Mucosa of rectum (tissue), 2 donors: ENCODE results near the gene CBY3.
"Not testable (repeated sequence)": the region's sequence is repeated elsewhere in the genome, so short reads cannot be mapped to it uniquely, and the experiment has no call there.

Source experiments
- H3K27ac ChIP-seq, 2 donors: one replicate each; pipeline ENCODE4 v1.7.0; 2013; ENCODE audit warnings: inconsistent platforms in 2 of 2, low read depth in 2 of 2, low read length in 2 of 2
- H3K27me3 ChIP-seq, 2 donors: one replicate each; pipeline ENCODE4 v1.7.0; 2013; ENCODE audit warnings: low read length in 2 of 2; ENCODE audit not compliant: control insufficient read depth in 2 of 2, insufficient read depth in 2 of 2
- H3K36me3 ChIP-seq, 2 donors: one replicate each; pipeline ENCODE4 v1.7.0; 2013; ENCODE audit warnings: low read length in 2 of 2; ENCODE audit not compliant: control insufficient read depth in 2 of 2, insufficient read depth in 2 of 2
- H3K4me1 ChIP-seq, 2 donors: one replicate each; pipeline ENCODE4 v1.7.0; 2013; ENCODE audit warnings: low read length in 2 of 2, mild to moderate bottlenecking in 1 of 2; ENCODE audit not compliant: control insufficient read depth in 2 of 2, insufficient read depth in 2 of 2
- H3K4me3 ChIP-seq, 2 donors: one replicate each; pipeline ENCODE4 v1.7.0; 2013; ENCODE audit warnings: low read length in 2 of 2
- H3K9ac ChIP-seq, 2 donors: one replicate each; pipeline ENCODE4 v1.7.0; 2013; ENCODE audit warnings: low read length in 2 of 2, low read depth in 1 of 2, mild to moderate bottlenecking in 1 of 2
- H3K9me3 ChIP-seq, 2 donors: one replicate each; pipeline ENCODE4 v1.7.0; 2013; ENCODE audit warnings: low read length in 2 of 2; ENCODE audit not compliant: control insufficient read depth in 2 of 2
- donor health status: healthy.
- donor health status: Normal muscosa, but diverticular disease.

CBY3 gene

GRCh38 chr5:179678223-179679013 lies 2.4 kb downstream of the CBY3 start:
- H3K27ac ChIP-seq: peak overlapping the region; percentile 89 to 98
- H3K36me3 ChIP-seq: no peaks in the 10 kb centered on the region
- peak overlapping the region; percentile 88 to 93 for H3K4me3 ChIP-seq
- no peaks in the 10 kb centered on the region for H3K27me3 ChIP-seq
- no peaks in the 10 kb centered on the region for H3K9me3 ChIP-seq
- H3K4me1 ChIP-seq: peaks cover 15 to 20% of the 10 kb centered on the region in 2 donors
- H3K9ac ChIP-seq: peak overlapping the region; percentile 90 to 97

- no peaks in the 10 kb centered on the region for H3K27me3 ChIP-seq
- no peak overlapping the region for H3K27ac ChIP-seq
- no peak overlapping the region for H3K9ac ChIP-seq
- no peak overlapping the region for H3K4me3 ChIP-seq
- peaks cover 0 to 8% of the 10 kb centered on the region in 2 donors for H3K36me3 ChIP-seq
- no peaks in the 10 kb centered on the region for H3K9me3 ChIP-seq
- H3K4me1 ChIP-seq: no peaks in the 10 kb centered on the region
Measured at GRCh38 chr5:179668391-179668790, 12.4 kb downstream of the CBY3 start.

- H3K4me3 ChIP-seq, H3K27ac ChIP-seq, H3K27me3 ChIP-seq, H3K9me3 ChIP-seq, H3K9ac ChIP-seq, H3K36me3 ChIP-seq, H3K4me1 ChIP-seq: not testable (repeated sequence)
Measured at GRCh38 chr5:179661647-179662046, 19.2 kb downstream of the CBY3 start.

GRCh38 chr5:179658179-179658856 lies 22.5 kb downstream of the CBY3 start:
- peak overlapping the region; percentile 43 to 47 for H3K9ac ChIP-seq
- not testable (repeated sequence) for H3K36me3 ChIP-seq, H3K27me3 ChIP-seq, H3K27ac ChIP-seq, H3K9me3 ChIP-seq, H3K4me1 ChIP-seq
- H3K4me3 ChIP-seq: peak overlapping the region; percentile 44 to 83

- H3K4me1 ChIP-seq, H3K9me3 ChIP-seq, H3K27me3 ChIP-seq, H3K9ac ChIP-seq, H3K27ac ChIP-seq, H3K36me3 ChIP-seq: not testable (repeated sequence)
- peak overlapping the region in 1 of 2 donors; percentile 52 for H3K4me3 ChIP-seq
Measured at GRCh38 chr5:179657302-179658178, 23.3 kb downstream of the CBY3 start.

GRCh38 chr5:179653135-179653534 lies 27.7 kb downstream of the CBY3 start:
- H3K9ac ChIP-seq, H3K27ac ChIP-seq, H3K4me1 ChIP-seq, H3K27me3 ChIP-seq, H3K4me3 ChIP-seq, H3K9me3 ChIP-seq, H3K36me3 ChIP-seq: not testable (repeated sequence)

GRCh38 chr5:179650245-179650644 lies 30.6 kb downstream of the CBY3 start:
- H3K4me3 ChIP-seq, H3K36me3 ChIP-seq, H3K27me3 ChIP-seq, H3K9me3 ChIP-seq, H3K4me1 ChIP-seq, H3K9ac ChIP-seq, H3K27ac ChIP-seq: not testable (repeated sequence)

- not testable (repeated sequence) for H3K9me3 ChIP-seq, H3K27ac ChIP-seq, H3K9ac ChIP-seq, H3K4me1 ChIP-seq, H3K27me3 ChIP-seq, H3K36me3 ChIP-seq, H3K4me3 ChIP-seq
Measured at GRCh38 chr5:179649166-179649703, 31.6 kb downstream of the CBY3 start.

GRCh38 chr5:179648410-179648809 lies 32.4 kb downstream of the CBY3 start:
- Histone ChIP-seq H3K36me3 (no peaks in the 10 kb centered on the region), H3K27ac (no peak overlapping the region), H3K4me1 (no peaks in the 10 kb centered on the region), H3K4me3 (no peak overlapping the region), H3K9me3 (no peaks in the 10 kb centered on the region), H3K9ac (no peak overlapping the region), H3K27me3 (no peaks in the 10 kb centered on the region)

- not testable (repeated sequence) for H3K36me3 ChIP-seq, H3K9me3 ChIP-seq, H3K4me3 ChIP-seq, H3K4me1 ChIP-seq, H3K27ac ChIP-seq, H3K9ac ChIP-seq, H3K27me3 ChIP-seq
Measured at GRCh38 chr5:179644766-179645165, 36.1 kb downstream of the CBY3 start.
